IMR-90 (cell line): ENCODE measurements around the gene CFD. TPM values are rescaled to one million over a fixed set of nuclear protein-coding genes. Genes with fewer than 3 reads are reported as not detected.

Experiments
- ATAC-seq: fragments of 200-7000 bp; cut with Tn5 transposase; 2 replicates; pipeline ENCODE4 v1.9.1; 2020; ENCODE audit warnings: low read depth, mild to moderate bottlenecking, moderate library complexity
- BruUV-seq: library from RNA; stranded (reverse); fragments of 400-500 nt; replicated peaks from 2 replicates; lab custom pipeline; 2021; lab: Mats Ljungman, UMichigan
- CTCF ChIA-PET: fragments of 300-600 bp; formaldehyde crosslinking; extraction: SDS; loops from one replicate; lab custom pipeline; 2021; ENCODE audit warnings: antibody characterized with exemption; lab: Yijun Ruan, JAX
- POLR2A ChIA-PET: fragments of 300-600 bp; sonication (Branson Sonifier 250); formaldehyde crosslinking; loops from one replicate; lab custom pipeline; 2022; ENCODE audit warnings: antibody characterized with exemption; ENCODE audit not compliant: unreplicated experiment; lab: Charles Lee
- DNase-seq: peaks from one replicate; pipeline ENCODE4 v3.0.0; 2013
- H2AFZ ChIP-seq: replicated peaks from 2 replicates; pipeline ENCODE3; 2013; ENCODE audit warnings: low read length, mild to moderate bottlenecking; ENCODE audit not compliant: poor library complexity
- H2AK5ac ChIP-seq: 2 replicates; pipeline ENCODE4 v1.6.1; 2013; ENCODE audit warnings: low read depth, low read length, inconsistent platforms
- H2AK9ac ChIP-seq: replicated peaks from 2 replicates; pipeline ENCODE3; 2013; ENCODE audit warnings: mild to moderate bottlenecking, low read depth, low read length, moderate library complexity; ENCODE audit not compliant: poor library complexity
- H2BK120ac ChIP-seq: 2 replicates; pipeline ENCODE4 v1.6.1; 2013; ENCODE audit warnings: low read depth, low read length, inconsistent platforms
- H2BK15ac ChIP-seq: 3 replicates; pipeline ENCODE4 v1.6.1; 2013; ENCODE audit warnings: low read depth, low read length, inconsistent platforms
- H2BK20ac ChIP-seq: 2 replicates; pipeline ENCODE4 v1.6.1; 2013; ENCODE audit warnings: low read depth, mild to moderate bottlenecking, inconsistent platforms, low read length, moderate library complexity
- H2BK5ac ChIP-seq: 2 replicates; pipeline ENCODE4 v1.6.1; 2013; ENCODE audit warnings: mild to moderate bottlenecking, low read depth, low read length, inconsistent platforms; ENCODE audit not compliant: poor library complexity, severe bottlenecking
- H3K14ac ChIP-seq: replicated peaks from 2 replicates; pipeline ENCODE4 v1.6.1; 2013; ENCODE audit warnings: low read depth, low read length, inconsistent platforms
- H3K18ac ChIP-seq: 2 replicates; pipeline ENCODE4 v1.6.1; 2013; ENCODE audit warnings: low read depth, low read length, control low read depth
- H3K23ac ChIP-seq: 2 replicates; pipeline ENCODE4 v1.6.1; 2013; ENCODE audit warnings: low read depth, low read length, inconsistent platforms
- H3K27ac ChIP-seq: 2 replicates; pipeline ENCODE4 v1.5.1; 2013; ENCODE audit warnings: mild to moderate bottlenecking, control low read depth, low read length; ENCODE audit not compliant: insufficient read depth
- H3K27me3 ChIP-seq: 2 replicates; pipeline ENCODE4 v1.6.1; 2013; ENCODE audit warnings: low read length; ENCODE audit not compliant: control insufficient read depth, insufficient read depth
- H3K36me3 ChIP-seq: 2 replicates; pipeline ENCODE4 v1.6.1; 2013; ENCODE audit warnings: low read length, mixed read lengths; ENCODE audit not compliant: control insufficient read depth, insufficient read depth
- H3K4ac ChIP-seq: 2 replicates; pipeline ENCODE4 v1.6.1; 2013; ENCODE audit warnings: low read depth, low read length, inconsistent platforms
- H3K4me1 ChIP-seq: 2 replicates; pipeline ENCODE4 v1.6.1; 2013; ENCODE audit warnings: low read length, mixed read lengths; ENCODE audit not compliant: control insufficient read depth, insufficient read depth
- H3K4me2 ChIP-seq: 2 replicates; pipeline ENCODE4 v1.6.1; 2013; ENCODE audit warnings: low read depth, mild to moderate bottlenecking, control low read depth, low read length, moderate library complexity
- H3K4me3 ChIP-seq: 2 replicates; pipeline ENCODE4 v1.5.1; 2013; ENCODE audit warnings: low read depth, mild to moderate bottlenecking, control low read depth, low read length, moderate library complexity; ENCODE audit not compliant: insufficient read depth
- H3K56ac ChIP-seq: 2 replicates; pipeline ENCODE4 v1.6.1; 2013; ENCODE audit warnings: low read length, inconsistent platforms; ENCODE audit not compliant: insufficient read depth; ENCODE audit errors: extremely low read depth
- H3K79me1 ChIP-seq, 2 experiments: 2 replicates each; pipeline ENCODE4 v1.6.1; 2013; ENCODE audit warnings: low read length in 2 of 2, inconsistent platforms in 1 of 2, low read depth in 1 of 2
- H3K9ac ChIP-seq: 2 replicates; pipeline ENCODE4 v1.6.1; 2013; ENCODE audit warnings: low read depth, low read length, control low read depth
- H3K9me1 ChIP-seq: 2 replicates; pipeline ENCODE4 v1.6.1; 2013; ENCODE audit warnings: low read length, inconsistent platforms; ENCODE audit not compliant: insufficient read depth
- H3K9me3 ChIP-seq: 2 replicates; pipeline ENCODE4 v1.6.1; 2013; ENCODE audit warnings: low read length; ENCODE audit not compliant: control insufficient read depth, insufficient read depth
- H4K20me1 ChIP-seq: 2 replicates; pipeline ENCODE4 v1.6.1; 2013; ENCODE audit warnings: low read length, inconsistent platforms; ENCODE audit not compliant: insufficient read depth
- H4K5ac ChIP-seq: 2 replicates; pipeline ENCODE4 v1.6.1; 2013; ENCODE audit warnings: mild to moderate bottlenecking, low read depth, low read length, control low read depth
- H4K8ac ChIP-seq, 2 experiments: 2 replicates each; pipeline ENCODE4 v1.6.1; 2013; ENCODE audit warnings: low read depth in 2 of 2, low read length in 2 of 2, control low read depth in 1 of 2, inconsistent platforms in 1 of 2
- H4K91ac ChIP-seq: 2 replicates; pipeline ENCODE4 v1.6.1; 2013; ENCODE audit warnings: low read depth, low read length, inconsistent platforms; ENCODE audit not compliant: insufficient read depth
- BHLHE40 ChIP-seq: fragments of 150-350 bp; IDR thresholded peaks from 2 replicates; pipeline ENCODE4 v1.6.1; 2016; ENCODE audit warnings: mild to moderate bottlenecking, low read depth, low read length
- FOS ChIP-seq: fragments of 150-350 bp; IDR thresholded peaks from 2 replicates; pipeline ENCODE4 v1.6.1; 2016; ENCODE audit warnings: low read depth, low read length
- MAFK ChIP-seq: IDR thresholded peaks from 2 replicates; pipeline ENCODE4 v1.6.1; 2012; ENCODE audit warnings: low read depth, low read length, improper control_type of control experiment
- MAZ ChIP-seq: IDR thresholded peaks from 2 replicates; pipeline ENCODE4 v1.6.1; 2012; ENCODE audit warnings: low read depth, mild to moderate bottlenecking, low read length, improper control_type of control experiment, moderate library complexity, borderline replicate concordance
- MXI1 ChIP-seq: IDR thresholded peaks from 2 replicates; pipeline ENCODE4 v1.6.1; 2012; ENCODE audit warnings: low read depth, mild to moderate bottlenecking, low read length, moderate library complexity, borderline replicate concordance
- NFE2L2 ChIP-seq: fragments of 150-350 bp; IDR thresholded peaks from 2 replicates; pipeline ENCODE4 v1.6.1; 2016; ENCODE audit warnings: low read depth, mild to moderate bottlenecking, low read length
- RFX5 ChIP-seq: IDR thresholded peaks from 2 replicates; pipeline ENCODE4 v1.8.0; 2012; ENCODE audit warnings: low read depth, mild to moderate bottlenecking, low read length, moderate library complexity
- SMC3 ChIP-seq: fragments of 150-350 bp; IDR thresholded peaks from 2 replicates; pipeline ENCODE4 v1.6.1; 2016; ENCODE audit warnings: low read depth, mild to moderate bottlenecking, antibody characterized with exemption, low read length, moderate library complexity
- USF2 ChIP-seq: fragments of 150-350 bp; IDR thresholded peaks from 2 replicates; pipeline ENCODE4 v1.6.1; 2017; ENCODE audit warnings: mild to moderate bottlenecking, antibody characterized with exemption, low read length, low read depth
- WGBS, 2 experiments: methylation state at CpG; one replicate each; pipeline versions ENCODE4 v1.1.5 to v1.1.7; 2013; ENCODE audit warnings: missing lambda C conversion rate in 2 of 2; ENCODE audit not compliant: insufficient read length in 1 of 2; ENCODE audit errors: extremely low coverage in 2 of 2; 5-methylcytosine and 5-hydroxymethylcytosine counted together
- dilution Hi-C: fragments of 300-500 bp; cut with HindIII; formaldehyde crosslinking; loops from one replicate; pipeline ENCODE4 v1.14.3; 2018; ENCODE audit warnings: low sequenced_read_pairs; ENCODE audit not compliant: unreplicated experiment
- in situ Hi-C: fragments of 300-500 bp; cut with MboI; formaldehyde crosslinking; loops from 3 replicates; pipeline ENCODE4 v1.14.3; 2019; ENCODE audit warnings: low sequenced_read_pairs, inconsistent platforms, mixed read lengths
- intact Hi-C: fragments of 100-400 bp; cut with micrococcal nuclease; formaldehyde crosslinking; loops from 2 replicates; pipeline ENCODE4 v1.10.0; 2022
- polyA plus RNA-seq, 3 experiments: library from polyadenylated mRNA; depleted of rRNA; stranded (reverse); fragments of >200 nt; gene quantifications; 2 replicates each; pipeline ENCODE4 v1.2.3, GENCODE V29; 2012; ENCODE audit warnings: low replicate concordance in 1 of 3
- total RNA-seq: library from RNA; depleted of rRNA; stranded (reverse); fragments of >200 nt; gene quantifications from 2 replicates; pipeline ENCODE4 v1.2.3, GENCODE V29; 2012

The CFD gene
- total and polyA plus RNA-seq, 2 of the 4 experiments (the other 2 are of a cell fraction), result 1.4 to 2.8 TPM

DNA sequence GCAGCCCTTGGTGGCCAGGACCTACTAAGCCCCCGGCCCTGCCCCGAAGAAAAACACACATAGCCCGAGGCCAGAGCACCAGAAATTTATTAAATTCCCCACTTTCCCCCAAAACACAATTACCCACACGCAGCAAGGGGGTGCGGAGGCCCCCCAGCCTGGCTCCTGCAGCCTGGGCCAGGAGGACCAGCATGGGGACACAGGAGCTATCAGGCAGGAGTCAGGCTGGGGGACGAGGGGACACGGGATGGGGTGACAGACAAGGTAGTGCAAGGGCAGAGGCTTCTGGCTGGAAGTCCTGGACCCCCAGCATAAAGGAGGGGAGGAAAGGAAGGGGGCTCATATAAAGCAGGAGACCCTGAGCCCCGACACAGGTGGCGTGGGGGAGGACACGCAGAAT lies 37.0 kb downstream of the CFD start (continued):
- TF ChIP-seq FOS (no peak), NFE2L2 (no peak)

- no peak overlapping the region for H3K4me2 ChIP-seq
- H3K9me1 ChIP-seq, result peaks cover 6% of the 10 kb centered on the region
- in situ Hi-C loops, result no loop called here
- H2AK9ac ChIP-seq, result no peak overlapping the region
- H3K9ac ChIP-seq, result no peak overlapping the region
- peaks cover 0 to 20% of the 10 kb centered on the region in 2 experiments; a peak in 3 of 4 replicates for H3K79me1 ChIP-seq
- dilution Hi-C loops, result no loop called here
- CTCF ChIA-PET, result no interaction called here
- H3K4me3 ChIP-seq, result no peak overlapping the region
- H2BK20ac ChIP-seq, result no peak overlapping the region
- WGBS, 2 experiments, result 89% methylated on average over 1 of the region's 11 CpGs; no CpG with 5 or more reads in 1 of the 2 experiments
- no peak overlapping the region for H2AFZ ChIP-seq
- H2BK5ac ChIP-seq, result no peak overlapping the region
- H4K20me1 ChIP-seq, result peaks cover 23% of the 10 kb centered on the region
- H3K36me3 ChIP-seq, result peaks cover 24% of the 10 kb centered on the region; the same call in 1 of the 2 replicates
- H2BK120ac ChIP-seq, result no peak overlapping the region
- no peaks in the 10 kb centered on the region for H3K27me3 ChIP-seq
- no peak overlapping the region for H3K4ac ChIP-seq
- DNase-seq, result no peak
- no peaks in the 10 kb centered on the region for H3K4me1 ChIP-seq
- H3K9me3 ChIP-seq, result no peaks in the 10 kb centered on the region
- H3K23ac ChIP-seq, result no peak overlapping the region
- no peak overlapping the region for H2AK5ac ChIP-seq
- ATAC-seq, result no peak
- H4K8ac ChIP-seq, result no peak overlapping the region
- no peak overlapping the region for H4K91ac ChIP-seq
- H3K56ac ChIP-seq, result no peak overlapping the region
- H3K27ac ChIP-seq, result no peak overlapping the region
- POLR2A ChIA-PET, result no interaction called here
- intact Hi-C loops, result no loop called here
- H4K5ac ChIP-seq, result no peak overlapping the region
- H2BK15ac ChIP-seq, result no peak overlapping the region
- no TSS peak for BruUV-seq
- H3K18ac ChIP-seq, result no peak overlapping the region
- TF ChIP-seq USF2 (no peak), BHLHE40 (no peak), MAZ (no peak), SMC3 (no peak), RFX5 (no peak), MXI1 (no peak), MAFK (no peak)
- H3K14ac ChIP-seq, result no peak overlapping the region
Observed at GRCh38 chr19:896999-897398, 37.5 kb downstream of the CFD start.
